C4-2B (cell line): ENCODE data around the gene CYP3A7.
"Not testable (repeated sequence)": the region's sequence is repeated elsewhere in the genome, so short reads cannot be mapped to it uniquely, and the experiment has no call there.

Experiments
- H3K27ac ChIP-seq: fragments of 450-650 bp; 2 replicates; pipeline ENCODE4 v1.5.1; 2017
- ZFX ChIP-seq: fragments of 450-650 bp; IDR thresholded peaks from 2 replicates; pipeline ENCODE4 v1.6.1; 2017
- TF ChIP-seq, protein P1 (sequence below): fragments of 450-650 bp; conservative IDR thresholded peaks from 2 replicates; pipeline ENCODE4 v1.5.1; 2017; ENCODE audit warnings: mild to moderate bottlenecking

Gene CYP3A7

GRCh38 chr7:99739699-99740572, 4.9 kb upstream of the CYP3A7 start:
- TF ChIP-seq ZFX, result no peak
- TF ChIP-seq, protein P1, sequence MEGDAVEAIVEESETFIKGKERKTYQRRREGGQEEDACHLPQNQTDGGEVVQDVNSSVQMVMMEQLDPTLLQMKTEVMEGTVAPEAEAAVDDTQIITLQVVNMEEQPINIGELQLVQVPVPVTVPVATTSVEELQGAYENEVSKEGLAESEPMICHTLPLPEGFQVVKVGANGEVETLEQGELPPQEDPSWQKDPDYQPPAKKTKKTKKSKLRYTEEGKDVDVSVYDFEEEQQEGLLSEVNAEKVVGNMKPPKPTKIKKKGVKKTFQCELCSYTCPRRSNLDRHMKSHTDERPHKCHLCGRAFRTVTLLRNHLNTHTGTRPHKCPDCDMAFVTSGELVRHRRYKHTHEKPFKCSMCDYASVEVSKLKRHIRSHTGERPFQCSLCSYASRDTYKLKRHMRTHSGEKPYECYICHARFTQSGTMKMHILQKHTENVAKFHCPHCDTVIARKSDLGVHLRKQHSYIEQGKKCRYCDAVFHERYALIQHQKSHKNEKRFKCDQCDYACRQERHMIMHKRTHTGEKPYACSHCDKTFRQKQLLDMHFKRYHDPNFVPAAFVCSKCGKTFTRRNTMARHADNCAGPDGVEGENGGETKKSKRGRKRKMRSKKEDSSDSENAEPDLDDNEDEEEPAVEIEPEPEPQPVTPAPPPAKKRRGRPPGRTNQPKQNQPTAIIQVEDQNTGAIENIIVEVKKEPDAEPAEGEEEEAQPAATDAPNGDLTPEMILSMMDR, result no peak
- H3K27ac ChIP-seq, result no peak overlapping the region

GRCh38 chr7:99737726-99738125, 2.7 kb upstream of the CYP3A7 start:
- TF ChIP-seq, protein P1, result no peak
- TF ChIP-seq ZFX, result no peak
- H3K27ac ChIP-seq, result no peak overlapping the region

GRCh38 chr7:99736667-99737066, 1.7 kb upstream of the CYP3A7 start:
- H3K27ac ChIP-seq, result not testable (repeated sequence)

GRCh38 chr7:99733448-99733847, 1.5 kb downstream of the CYP3A7 start:
- no peak overlapping the region for H3K27ac ChIP-seq
- no peak for TF ChIP-seq ZFX
- TF ChIP-seq, protein P1, result peak; percentile 35

GRCh38 chr7:99733003-99733402, 2.0 kb downstream of the CYP3A7 start:
- TF ChIP-seq ZFX, result no peak
- TF ChIP-seq, protein P1, result no peak
- no peak overlapping the region for H3K27ac ChIP-seq

DNA sequence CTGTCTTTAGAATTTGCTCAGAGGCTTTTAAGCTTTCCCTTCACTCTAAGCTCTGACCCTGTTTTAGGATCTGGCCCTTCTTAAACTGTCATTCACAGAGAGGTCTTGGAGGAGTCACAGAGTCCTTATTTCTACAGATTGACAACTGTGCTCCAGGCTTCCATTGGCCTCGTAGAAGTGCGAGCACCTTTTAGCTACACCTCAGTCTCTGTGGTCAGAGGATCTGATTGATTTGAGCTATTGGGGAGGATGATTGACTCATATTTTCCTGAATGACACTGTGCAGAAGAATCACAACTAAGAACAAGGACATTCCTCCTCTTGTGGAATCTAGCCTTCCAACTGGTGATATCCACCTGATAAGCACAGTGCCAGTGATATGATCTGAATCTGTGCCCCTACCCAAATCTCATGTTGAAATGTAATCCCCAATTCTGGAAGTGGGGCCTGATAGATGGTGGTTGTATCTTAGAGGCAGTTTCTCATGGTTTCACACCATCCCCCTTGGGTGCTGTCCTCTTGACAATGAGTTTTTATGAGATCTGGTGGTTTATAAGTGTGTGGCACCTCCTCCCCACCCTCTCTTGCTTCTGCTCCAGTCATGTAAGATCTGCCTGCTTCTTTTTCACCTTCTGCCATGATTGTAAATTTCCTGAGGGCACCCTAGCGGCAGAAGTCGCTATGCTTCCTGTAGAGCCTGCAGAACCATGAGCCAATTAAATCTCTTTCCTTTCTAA, 3.2 kb downstream of the CYP3A7 start:
- no peak overlapping the region for H3K27ac ChIP-seq
- TF ChIP-seq ZFX, result no peak
- TF ChIP-seq, protein P1, result no peak

DNA sequence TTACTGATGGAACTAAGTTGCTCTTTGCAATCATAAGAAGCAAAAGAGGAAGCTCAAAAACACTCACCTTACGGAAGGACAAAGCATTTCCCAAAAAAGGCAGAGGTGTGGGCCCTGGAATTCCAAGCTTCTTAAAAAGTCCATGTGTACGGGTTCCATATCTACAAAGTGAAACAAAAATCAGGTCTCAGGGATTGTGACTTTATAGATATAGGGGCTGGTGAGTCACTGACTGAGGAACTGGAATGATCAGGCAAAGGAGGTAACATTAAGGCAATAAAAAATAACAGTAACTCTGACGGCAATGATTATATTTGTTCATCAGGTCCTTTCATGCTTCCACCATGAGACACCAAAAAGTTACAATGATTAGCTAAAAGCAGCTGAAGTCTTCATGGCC, 4.0 kb downstream of the CYP3A7 start:
- H3K27ac ChIP-seq, result no peak overlapping the region
- TF ChIP-seq, protein P1, result no peak
- TF ChIP-seq ZFX, result no peak
